Vagina (tissue), 2 donors: ENCODE data around the gene TP73.

Experiments used
- CTCF ChIP-seq, 3 experiments: fragments of 450-650 bp in 2 of 3; fragments of 200-600 bp in 1 of 3; sonication (generic) in 1 of 3; IDR thresholded peaks; one replicate each; pipeline ENCODE4 v1.5.1; 2017 to 2019; ENCODE audit warnings: antibody characterized with exemption in 3 of 3, mild to moderate bottlenecking in 2 of 3, moderate library complexity in 2 of 3
- POLR2A ChIP-seq, 2 donors: fragments of 450-650 bp; IDR thresholded peaks; one replicate each; pipeline ENCODE4 v1.6.1; 2017; ENCODE audit warnings: antibody characterized with exemption in 2 of 2, mild to moderate bottlenecking in 2 of 2, moderate library complexity in 2 of 2

GRCh38 chr1:3740042-3740441 lies 87.7 kb downstream of the TP73 start:
- TF ChIP-seq POLR2A (IDR thresholded peaks at IDR 0.05) = no peak
- TF ChIP-seq CTCF (IDR thresholded peaks at IDR 0.05) = no peak
